ENCODE data around the gene MOB3A.

MOB3A gene

GRCh38 chr19:2047449-2048103, 48.5 kb downstream of the MOB3A start:
- no peak overlapping the region for H3K4me3 ChIP-seq (ENCODE audit: low read length)
- no peaks in the 10 kb centered on the region for H3K27me3 ChIP-seq (ENCODE audit: control insufficient read depth, insufficient read depth, low read length)
- peaks cover under 1% of the 10 kb centered on the region for H3K36me3 ChIP-seq (ENCODE audit: control insufficient read depth, insufficient read depth, low read length)
- no peaks in the 10 kb centered on the region for H3K9me3 ChIP-seq (ENCODE audit: control insufficient read depth, low read length)
- H3K4me1 ChIP-seq (ENCODE audit: control insufficient read depth, insufficient read depth, low read length): peaks cover 80% of the 10 kb centered on the region
- no peak overlapping the region for H3K9ac ChIP-seq (ENCODE audit: low read length)

DNA sequence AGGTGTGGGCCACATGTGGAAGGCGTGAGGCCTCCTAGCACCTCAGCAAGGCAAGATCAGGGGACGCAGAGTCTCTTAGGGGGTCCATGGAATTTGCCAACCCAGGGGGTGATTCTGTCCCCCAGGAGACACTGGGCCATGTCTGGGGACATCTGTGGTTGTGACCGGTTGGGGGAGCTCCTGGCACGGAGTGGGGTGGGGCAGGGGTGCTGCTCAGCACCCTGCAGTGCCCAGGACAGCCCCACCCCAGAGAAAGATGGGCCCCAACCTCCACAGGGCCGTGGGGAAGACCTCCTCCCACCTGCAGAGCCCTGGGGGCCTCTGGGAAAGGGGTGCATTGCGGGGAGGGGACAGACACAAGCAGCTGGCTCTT, 49.1 kb downstream of the MOB3A start:
- no peak overlapping the region for H3K9ac ChIP-seq (ENCODE audit: low read length)
- peaks cover 79% of the 10 kb centered on the region for H3K4me1 ChIP-seq (ENCODE audit: control insufficient read depth, insufficient read depth, low read length)
- H3K27me3 ChIP-seq (ENCODE audit: control insufficient read depth, insufficient read depth, low read length): no peaks in the 10 kb centered on the region
- H3K36me3 ChIP-seq (ENCODE audit: control insufficient read depth, insufficient read depth, low read length): peaks cover 4% of the 10 kb centered on the region
- no peaks in the 10 kb centered on the region for H3K9me3 ChIP-seq (ENCODE audit: control insufficient read depth, low read length)
- H3K4me3 ChIP-seq (ENCODE audit: low read length): no peak overlapping the region

DNA sequence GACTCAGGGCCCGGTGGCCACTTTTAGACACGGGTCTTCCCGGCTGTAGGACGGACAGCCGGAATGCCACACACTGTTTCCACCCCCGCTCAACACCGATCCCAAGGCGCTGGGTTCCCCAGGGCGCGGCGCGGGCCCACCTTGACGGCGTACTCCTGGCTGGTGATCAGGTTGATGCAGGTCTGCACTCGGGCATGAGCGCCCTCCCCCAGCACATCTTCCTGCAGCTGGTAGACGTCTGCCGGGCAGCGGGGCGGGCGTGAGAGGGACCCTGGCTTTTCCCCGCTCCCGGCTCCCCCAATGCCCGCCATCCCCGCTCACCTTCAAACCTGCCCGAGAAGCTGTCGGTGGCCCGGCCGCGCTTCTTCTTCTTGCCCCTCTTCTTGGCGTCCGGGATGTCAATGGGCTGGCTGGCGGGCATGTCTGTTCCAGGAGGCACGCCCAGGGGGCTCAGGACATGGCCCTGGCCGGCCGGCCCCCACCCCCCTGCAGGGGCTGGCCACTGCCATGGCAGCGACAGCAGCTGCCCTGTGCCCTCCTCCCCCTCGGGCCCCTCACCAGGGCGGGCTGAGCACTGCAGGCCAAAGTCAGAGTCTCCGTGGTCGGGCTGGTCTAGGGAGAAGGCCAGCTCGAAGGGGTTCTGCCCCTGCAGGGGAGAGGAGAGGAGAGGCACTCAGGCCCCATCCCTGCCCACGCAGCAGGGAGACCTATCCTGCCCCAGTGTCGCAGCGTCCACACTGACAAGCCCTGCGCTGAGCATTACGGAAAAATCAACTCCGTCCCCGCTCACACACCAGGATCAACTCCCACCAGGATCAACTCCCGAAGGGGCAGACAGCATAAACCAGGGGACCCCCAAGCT, 49.8 kb downstream of the MOB3A start:
- Histone ChIP-seq H3K27me3 (ENCODE audit: control insufficient read depth, insufficient read depth, low read length) (no peaks in the 10 kb centered on the region), H3K4me1 (ENCODE audit: control insufficient read depth, insufficient read depth, low read length) (peaks cover 77% of the 10 kb centered on the region), H3K36me3 (ENCODE audit: control insufficient read depth, insufficient read depth, low read length) (peaks cover 9% of the 10 kb centered on the region), H3K4me3 (ENCODE audit: low read length) (no peak overlapping the region), H3K9ac (ENCODE audit: low read length) (no peak overlapping the region), H3K9me3 (ENCODE audit: control insufficient read depth, low read length) (no peaks in the 10 kb centered on the region)

DNA sequence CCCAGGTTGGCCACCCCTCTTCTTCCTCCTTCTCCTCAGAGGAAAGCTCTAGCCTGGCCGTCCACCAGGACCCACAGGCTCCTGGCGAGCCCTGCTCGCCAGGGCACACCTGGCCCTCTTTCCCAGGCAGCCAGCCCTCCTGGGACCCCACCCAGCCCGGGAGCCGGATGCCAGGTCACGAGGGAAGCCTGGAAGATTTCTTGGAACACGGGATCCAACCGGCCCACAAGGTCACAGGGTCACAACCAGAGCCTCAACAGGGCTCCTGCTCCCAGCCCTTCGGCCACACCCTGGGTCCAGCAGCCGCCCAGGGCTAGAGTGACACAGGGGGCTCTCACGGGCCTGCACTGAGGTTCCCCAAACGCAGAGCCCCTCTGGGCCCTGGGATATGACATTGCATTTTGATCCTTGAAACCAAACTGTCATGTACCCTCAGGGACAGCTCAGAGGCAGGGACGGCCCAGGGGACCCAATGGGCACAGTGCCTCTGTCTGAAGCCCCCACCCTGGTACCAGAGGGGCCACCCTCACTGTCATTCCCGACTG, 50.6 kb downstream of the MOB3A start:
- H3K27me3 ChIP-seq (ENCODE audit: control insufficient read depth, insufficient read depth, low read length): no peaks in the 10 kb centered on the region
- peak overlapping the region; percentile 25 for H3K9ac ChIP-seq (ENCODE audit: low read length)
- no peak overlapping the region for H3K4me3 ChIP-seq (ENCODE audit: low read length)
- H3K4me1 ChIP-seq (ENCODE audit: control insufficient read depth, insufficient read depth, low read length): peaks cover 83% of the 10 kb centered on the region
- H3K9me3 ChIP-seq (ENCODE audit: control insufficient read depth, low read length): no peaks in the 10 kb centered on the region
- peaks cover 15% of the 10 kb centered on the region for H3K36me3 ChIP-seq (ENCODE audit: control insufficient read depth, insufficient read depth, low read length)

- Histone ChIP-seq H3K9me3 (ENCODE audit: control insufficient read depth, low read length) (no peaks in the 10 kb centered on the region), H3K4me1 (ENCODE audit: control insufficient read depth, insufficient read depth, low read length) (peaks cover 87% of the 10 kb centered on the region), H3K27me3 (ENCODE audit: control insufficient read depth, insufficient read depth, low read length) (no peaks in the 10 kb centered on the region), H3K4me3 (ENCODE audit: low read length) (no peak overlapping the region), H3K9ac (ENCODE audit: low read length) (peak overlapping the region; percentile 25), H3K36me3 (ENCODE audit: control insufficient read depth, insufficient read depth, low read length) (peaks cover 21% of the 10 kb centered on the region)
Observed at GRCh38 chr19:2044709-2045500, 51.2 kb downstream of the MOB3A start.

DNA sequence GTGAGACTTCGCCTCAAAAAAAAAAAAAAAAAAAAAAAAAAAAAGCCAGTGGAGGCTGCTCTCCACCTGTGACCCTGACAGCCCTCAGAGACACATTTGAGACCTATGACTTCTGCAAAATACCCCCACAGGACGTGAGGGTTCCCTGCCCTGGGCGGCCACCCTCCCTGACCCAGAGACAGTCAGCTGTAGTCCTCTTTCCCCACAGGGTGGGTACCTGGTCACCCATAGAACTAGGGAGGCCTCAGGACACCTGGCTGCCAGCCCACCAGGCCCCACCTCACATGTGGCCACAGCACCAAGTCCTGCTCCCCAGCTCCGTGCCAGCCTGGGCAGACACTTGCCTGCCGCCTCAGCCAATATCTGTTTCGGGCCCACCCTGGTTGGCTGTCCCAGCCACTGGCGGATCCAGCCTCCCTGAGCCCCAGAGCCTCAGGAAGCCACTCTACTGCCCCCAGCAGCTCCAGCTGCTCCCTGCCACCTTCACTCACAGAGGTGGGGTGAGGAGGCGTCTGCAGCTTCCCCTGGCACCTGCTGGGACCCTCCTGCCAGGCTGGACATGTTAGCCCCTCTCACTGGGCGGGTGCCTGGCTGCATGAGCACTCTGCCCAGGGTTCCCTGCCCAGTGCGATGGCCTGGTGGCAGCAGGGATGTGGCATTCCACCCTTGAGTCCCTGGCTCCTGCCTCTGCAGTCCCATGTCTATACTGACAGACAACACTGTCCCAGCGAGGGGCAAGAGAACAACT, 52.0 kb downstream of the MOB3A start:
- Histone ChIP-seq H3K27me3 (ENCODE audit: control insufficient read depth, insufficient read depth, low read length) (no peaks in the 10 kb centered on the region), H3K9me3 (ENCODE audit: control insufficient read depth, low read length) (no peaks in the 10 kb centered on the region), H3K9ac (ENCODE audit: low read length) (no peak overlapping the region), H3K36me3 (ENCODE audit: control insufficient read depth, insufficient read depth, low read length) (peaks cover 29% of the 10 kb centered on the region), H3K4me1 (ENCODE audit: control insufficient read depth, insufficient read depth, low read length) (peaks cover 81% of the 10 kb centered on the region), H3K4me3 (ENCODE audit: low read length) (no peak overlapping the region)

DNA sequence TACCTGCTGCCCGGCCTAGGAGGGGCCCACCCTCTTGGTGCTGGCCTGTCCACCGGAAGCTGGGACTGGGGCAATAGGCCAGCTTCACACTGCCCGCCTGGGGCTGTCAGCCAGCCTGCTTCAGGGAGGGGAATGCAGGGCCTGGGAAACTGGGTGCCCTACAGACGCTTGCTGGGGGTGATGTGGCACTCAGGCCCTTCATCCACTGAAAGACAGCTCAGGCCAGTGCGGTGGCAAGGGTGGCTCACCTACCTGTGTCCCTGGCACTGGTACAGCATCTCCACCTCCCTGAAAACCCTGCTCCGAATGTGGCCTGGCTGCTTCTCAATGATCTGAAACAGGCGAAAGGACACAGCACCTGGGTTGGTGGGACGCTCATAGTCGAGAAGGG, 52.9 kb downstream of the MOB3A start:
- Histone ChIP-seq H3K4me3 (ENCODE audit: low read length) (no peak overlapping the region), H3K36me3 (ENCODE audit: control insufficient read depth, insufficient read depth, low read length) (peaks cover 29% of the 10 kb centered on the region), H3K9me3 (ENCODE audit: control insufficient read depth, low read length) (no peaks in the 10 kb centered on the region), H3K4me1 (ENCODE audit: control insufficient read depth, insufficient read depth, low read length) (peaks cover 72% of the 10 kb centered on the region), H3K27me3 (ENCODE audit: control insufficient read depth, insufficient read depth, low read length) (no peaks in the 10 kb centered on the region), H3K9ac (ENCODE audit: low read length) (no peak overlapping the region)

GRCh38 chr19:2042485-2043250, 53.5 kb downstream of the MOB3A start:
- Histone ChIP-seq H3K4me1 (ENCODE audit: control insufficient read depth, insufficient read depth, low read length) (peaks cover 66% of the 10 kb centered on the region), H3K27me3 (ENCODE audit: control insufficient read depth, insufficient read depth, low read length) (no peaks in the 10 kb centered on the region), H3K4me3 (ENCODE audit: low read length) (no peak overlapping the region), H3K9ac (ENCODE audit: low read length) (peak overlapping the region; percentile 68), H3K9me3 (ENCODE audit: control insufficient read depth, low read length) (no peaks in the 10 kb centered on the region), H3K36me3 (ENCODE audit: control insufficient read depth, insufficient read depth, low read length) (peaks cover 29% of the 10 kb centered on the region)

DNA sequence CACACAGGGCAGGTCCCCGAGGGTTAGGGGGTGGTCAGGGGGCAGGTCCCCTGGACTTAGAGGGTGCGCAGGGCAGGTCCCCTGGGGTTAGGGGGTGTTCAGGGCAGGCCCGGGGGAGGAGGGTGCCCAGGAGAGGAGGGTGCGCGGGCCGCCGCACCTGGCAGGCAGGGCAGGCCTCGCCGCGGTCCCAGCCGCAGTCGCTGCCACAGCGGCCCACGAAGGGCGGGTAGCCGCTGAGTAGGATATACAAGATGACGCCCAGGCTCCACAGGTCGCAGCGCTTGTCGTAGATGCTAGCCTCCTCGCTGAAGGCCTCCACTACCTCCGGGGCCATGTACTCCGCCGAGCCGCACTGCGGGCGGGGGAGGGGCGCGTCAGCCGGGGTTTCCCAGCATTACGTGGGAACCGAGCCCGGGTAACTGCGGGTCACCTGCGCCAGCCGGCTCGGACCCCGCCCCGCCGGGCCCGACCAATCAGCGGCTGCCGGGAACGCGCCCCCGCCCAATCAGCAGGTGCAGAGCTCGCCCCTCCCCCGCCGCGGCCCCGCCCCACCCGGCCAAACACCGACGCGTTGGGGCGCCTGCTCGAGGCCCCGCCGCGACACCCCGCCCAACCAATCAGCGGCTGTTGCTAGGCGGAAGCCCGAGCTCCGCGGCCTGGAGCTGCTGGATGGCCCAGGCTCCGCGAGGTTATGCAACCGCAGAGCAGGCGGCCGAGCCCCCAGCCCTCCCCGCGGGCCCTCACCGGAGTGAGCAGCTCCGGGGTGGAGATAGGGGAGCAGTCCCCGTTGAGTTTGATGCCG, 54.2 kb downstream of the MOB3A start:
- Histone ChIP-seq H3K27me3 (ENCODE audit: control insufficient read depth, insufficient read depth, low read length) (no peaks in the 10 kb centered on the region), H3K4me1 (ENCODE audit: control insufficient read depth, insufficient read depth, low read length) (peaks cover 58% of the 10 kb centered on the region), H3K36me3 (ENCODE audit: control insufficient read depth, insufficient read depth, low read length) (peaks cover 29% of the 10 kb centered on the region), H3K9me3 (ENCODE audit: control insufficient read depth, low read length) (no peaks in the 10 kb centered on the region), H3K9ac (ENCODE audit: low read length) (peak overlapping the region; percentile 68), H3K4me3 (ENCODE audit: low read length) (no peak overlapping the region)

- H3K9ac ChIP-seq (ENCODE audit: low read length): peak overlapping the region; percentile 63
- peaks cover 29% of the 10 kb centered on the region for H3K36me3 ChIP-seq (ENCODE audit: control insufficient read depth, insufficient read depth, low read length)
- H3K4me3 ChIP-seq (ENCODE audit: low read length): no peak overlapping the region
- no peaks in the 10 kb centered on the region for H3K9me3 ChIP-seq (ENCODE audit: control insufficient read depth, low read length)
- H3K4me1 ChIP-seq (ENCODE audit: control insufficient read depth, insufficient read depth, low read length): peaks cover 53% of the 10 kb centered on the region
- no peaks in the 10 kb centered on the region for H3K27me3 ChIP-seq (ENCODE audit: control insufficient read depth, insufficient read depth, low read length)
Observed at GRCh38 chr19:2041433-2041682, 54.8 kb downstream of the MOB3A start.

All from mucosa of stomach (tissue), 1 donor.